ENCODE results near the gene FZR1. TPM values are rescaled to one million over a fixed set of nuclear protein-coding genes. Genes with fewer than 3 reads are reported as not detected.

FZR1 gene
- total and polyA plus RNA-seq, 2 of the 13 experiments (the other 11 are each of a cell fraction or from before 2014, with no cell fraction given) = 29.0 to 30.8 TPM

GRCh38 chr19:3573162-3573857 lies 67.2 kb downstream of the FZR1 start (continued):
- TF ChIP-seq IRF9 (CRISPR knock-in tag; IDR thresholded peaks at IDR 0.05; ENCODE audit: borderline replicate concordance) (0 out of 2 replicates have a peak, but pooled peaks have one; percentile 46), ZNF546 (CRISPR knock-in tag; conservative IDR thresholded peaks at IDR 0.05) (0 out of 2 replicates have a peak, but pooled peaks have one; percentile 50)

- intact Hi-C loops (cut with micrococcal nuclease; ENCODE audit: unreplicated experiment) = loop anchor here (5.0 kb wide), 1 partner anchor 67 kb away; the partner anchor contains the start of gene FZR1
- Histone ChIP-seq H3K9ac (ENCODE audit: insufficient read depth, low read depth, low read length) (peak overlapping the region; percentile 87), H3K4me1 (ENCODE audit: insufficient read depth, low read length) (peaks cover 34% of the 10 kb centered on the region), H2AFZ (ENCODE audit: low read length) (no peak overlapping the region), H3K27ac (ENCODE audit: extremely low read length, insufficient read depth, low read length) (peak overlapping the region; percentile 63), H3K4me3 (replicated peaks in 1 of 3; ENCODE audit: insufficient read depth in 1 of 3, low read depth in 2 of 3, low read length in 3 of 3) (peak overlapping the region; percentile 81 to 94 (median 92); a peak in 4 of 6 replicates), H3K9me3 (ENCODE audit: low read length) (no peaks in the 10 kb centered on the region), H3K27me3 (ENCODE audit: control insufficient read depth in 1 of 2, insufficient read depth in 2 of 2, low read length in 2 of 2) (no peaks in the 10 kb centered on the region), H4K20me1 (ENCODE audit: insufficient read depth, low read length) (peaks cover 4% of the 10 kb centered on the region), H3K79me2 (ENCODE audit: insufficient read depth, low read length) (peaks cover 2% of the 10 kb centered on the region), H3K4me2 (ENCODE audit: low read depth, low read length) (peak overlapping the region; percentile 74), H3K36me3 (replicated peaks in 1 of 2; ENCODE audit: control insufficient read depth in 1 of 2, insufficient read depth in 2 of 2, low read length in 2 of 2) (no peaks in the 10 kb centered on the region; a peak in 1 of 5 replicates)
- ATAC-seq (peak; percentile 28), DNase-seq (ENCODE audit: low spot score) (peak; percentile 85), FAIRE-seq (peak; percentile 63)
- in situ Hi-C loops (cut with HindIII; ENCODE audit: extremely low pct_ligation_motif_present, low pct_unique_long_range_greater_than_20kb) = no loop called here
- ChIA-PET CTCF (ENCODE audit: low intra/inter-chr PET ratio, low total read pairs) (no interaction called here), POLR2A (interaction anchor here (0.9 to 1.0 kb wide), 2 partner anchors 9 to 73 kb away, joined by 3 read pairs; partner anchors contain the start of gene DOHH)
- BruUV-seq (replicated peaks) = no TSS peak
- WGBS (ENCODE audit: low lambda C conversion rate) = 83% methylated on average over 46 of the region's 55 CpGs
- TF ChIP-seq PRDM15 (CRISPR knock-in tag; IDR thresholded peaks at IDR 0.05) (no peak), SP4 (CRISPR knock-in tag; IDR thresholded peaks at IDR 0.05) (peak; percentile 92), SP5 (CRISPR knock-in tag; IDR thresholded peaks at IDR 0.05; ENCODE audit: borderline replicate concordance, low read depth) (peak; percentile 50; the same call in 1 of the 2 replicates), ZFY (CRISPR knock-in tag; IDR thresholded peaks at IDR 0.05) (0 out of 2 replicates have a peak, but pooled peaks have one; percentile 20), REPIN1 (CRISPR knock-in tag; IDR thresholded peaks at IDR 0.05; ENCODE audit: borderline replicate concordance, low read depth) (0 out of 2 replicates have a peak, but pooled peaks have one; percentile 21), HNRNPL (IDR thresholded peaks at IDR 0.05; ENCODE audit: low read depth, low read length) (peak; percentile 89), HIC2 (CRISPR knock-in tag; IDR thresholded peaks at IDR 0.05; ENCODE audit: low read depth) (peak; percentile 59; the same call in 1 of the 2 replicates), SPEN (CRISPR knock-in tag; IDR thresholded peaks at IDR 0.05; ENCODE audit: low read depth) (0 out of 2 replicates have a peak, but pooled peaks have one; percentile 8)
Measured at GRCh38 chr19:3573858-3574637, 67.9 kb downstream of the FZR1 start.

Measured in HepG2 (cell line).